GM12878 (cell line): ENCODE data around the gene AGAP1. TPM values are rescaled to one million over a fixed set of nuclear protein-coding genes. Genes with fewer than 3 reads are reported as not detected.

Experiments used
- ATAC-seq: fragments of 200-7000 bp; cut with Tn5 transposase; 3 replicates; pipeline ENCODE4 v1.9.1; 2020; ENCODE audit warnings: mild to moderate bottlenecking, moderate library complexity
- BruUV-seq: library from RNA; stranded (reverse); fragments of 400-500 nt; replicated peaks from 2 replicates; lab custom pipeline; 2021; lab: Mats Ljungman, UMichigan
- CTCF ChIA-PET: fragments of 300-600 bp; sonication (Branson Sonifier 250); formaldehyde crosslinking; extraction: SDS; loops from one replicate; lab custom pipeline; 2021; ENCODE audit warnings: inconsistent platforms; lab: Yijun Ruan, JAX
- POLR2A ChIA-PET: fragments of 350-600 bp; formaldehyde crosslinking; extraction: SDS; loops from one replicate; lab custom pipeline; 2021; ENCODE audit warnings: inconsistent platforms; lab: Charles Lee
- RAD21 ChIA-PET: fragments of 300-600 bp; sonication (Branson Sonifier 250); formaldehyde crosslinking; loops from one replicate; lab custom pipeline; 2023; ENCODE audit warnings: antibody characterized with exemption; ENCODE audit not compliant: unreplicated experiment; lab: Charles Lee
- SMC1A ChIA-PET: fragments of 300-600 bp; sonication (Branson Sonifier 250); formaldehyde crosslinking; loops from one replicate; lab custom pipeline; 2023; ENCODE audit not compliant: unreplicated experiment, uncharacterized antibody; lab: Charles Lee
- DNase-seq: peaks from one replicate; pipeline ENCODE4 v3.0.0-alpha.2; 2011; ENCODE audit warnings: low read depth, low spot score
- FAIRE-seq: peaks from 3 replicates; lab custom pipeline; 2011; peaks lifted over from hg19 to GRCh38; lab: Jason Lieb, UNC
- H2AFZ ChIP-seq: 2 replicates; pipeline ENCODE4 v1.6.0; 2011; ENCODE audit warnings: low read depth, low read length, control low read depth; ENCODE audit not compliant: control insufficient read depth
- H3K27ac ChIP-seq: 2 replicates; pipeline ENCODE4 v1.5.1; 2011; ENCODE audit warnings: control low read depth; ENCODE audit not compliant: control insufficient read depth, insufficient read depth
- H3K27me3 ChIP-seq, 2 experiments: replicated peaks in 1 of 2; 2 replicates each; pipeline versions ENCODE4 v1.6.0 to v1.6.1; 2011; ENCODE audit warnings: low read length in 1 of 2; ENCODE audit not compliant: control insufficient read depth in 2 of 2, insufficient read depth in 2 of 2
- H3K36me3 ChIP-seq, 2 experiments: 2 replicates each; pipeline ENCODE4 v1.5.1; 2011; ENCODE audit warnings: low read length in 1 of 2; ENCODE audit not compliant: control insufficient read depth in 2 of 2, insufficient read depth in 2 of 2
- H3K4me1 ChIP-seq: 2 replicates; pipeline ENCODE4 v1.6.1; 2011; ENCODE audit warnings: mild to moderate bottlenecking, low read length, moderate library complexity, mixed read lengths; ENCODE audit not compliant: control insufficient read depth, insufficient read depth
- H3K4me2 ChIP-seq: 2 replicates; pipeline ENCODE4 v1.6.0; 2011; ENCODE audit warnings: control low read depth; ENCODE audit not compliant: control insufficient read depth, insufficient read depth
- H3K4me3 ChIP-seq: fragments of 200-600 bp; sonication (generic); 2 replicates; pipeline ENCODE4 v1.5.1; 2016
- H3K79me2 ChIP-seq: 2 replicates; pipeline ENCODE4 v1.6.0; 2011; ENCODE audit warnings: low read length; ENCODE audit not compliant: control insufficient read depth, insufficient read depth
- H3K9ac ChIP-seq: 2 replicates; pipeline ENCODE4 v1.8.0; 2011; ENCODE audit warnings: low read length, control low read depth, mixed read lengths; ENCODE audit not compliant: control insufficient read depth, insufficient read depth
- H3K9me3 ChIP-seq: replicated peaks from 3 replicates; pipeline ENCODE4 v1.5.1; 2011; ENCODE audit warnings: mild to moderate bottlenecking, low read length; ENCODE audit not compliant: control insufficient read depth, insufficient read depth
- H4K20me1 ChIP-seq: 2 replicates; pipeline ENCODE4 v1.6.0; 2011; ENCODE audit not compliant: control insufficient read depth, insufficient read depth
- ATF3 ChIP-seq: IDR thresholded peaks from 2 replicates; pipeline ENCODE4 v1.6.1; 2011; ENCODE audit warnings: low read depth, mild to moderate bottlenecking, low read length, moderate library complexity, borderline replicate concordance; ENCODE audit errors: extremely low read depth
- BRCA1 ChIP-seq: IDR thresholded peaks from 2 replicates; pipeline ENCODE4 v1.6.1; 2011; ENCODE audit warnings: low read depth, low read length, improper control_type of control experiment
- CBX3 ChIP-seq: fragments of 200-600 bp; sonication (generic); IDR thresholded peaks from 2 replicates; pipeline ENCODE4 v1.6.1; 2016; ENCODE audit warnings: low read depth, borderline replicate concordance
- CEBPB ChIP-seq, 2 experiments: fragments of 150-350 bp in 1 of 2; IDR thresholded peaks; 2 replicates each; pipeline ENCODE4 v1.6.1; 2012 to 2014; ENCODE audit warnings: low read depth in 2 of 2, low read length in 2 of 2, borderline replicate concordance in 1 of 2, inconsistent platforms in 1 of 2
- CHD2 ChIP-seq: IDR thresholded peaks from 2 replicates; pipeline ENCODE4 v1.6.1; 2011; ENCODE audit warnings: low read depth, low read length, improper control_type of control experiment, borderline replicate concordance
- EP300 ChIP-seq, 2 experiments: fragments of 150-350 bp in 1 of 2; IDR thresholded peaks; 2 replicates each; pipeline ENCODE4 v1.6.1; 2011 to 2012; ENCODE audit warnings: low read depth in 2 of 2, low read length in 2 of 2, borderline replicate concordance in 1 of 2, improper control_type of control experiment in 1 of 2, inconsistent platforms in 1 of 2; ENCODE audit not compliant: control insufficient read depth in 1 of 2
- IRF3 ChIP-seq: fragments of 450-650 bp; IDR thresholded peaks from 2 replicates; pipeline ENCODE4 v1.6.1; 2014; ENCODE audit warnings: mild to moderate bottlenecking
- JUND ChIP-seq: IDR thresholded peaks from 2 replicates; pipeline ENCODE4 v1.6.1; 2012; ENCODE audit warnings: low read depth, mild to moderate bottlenecking, low read length, improper control_type of control experiment, moderate library complexity
- MYC ChIP-seq: IDR thresholded peaks from 2 replicates; pipeline ENCODE4 v1.6.1; 2011; ENCODE audit warnings: mild to moderate bottlenecking, low read length, moderate library complexity, inconsistent platforms; ENCODE audit not compliant: insufficient read depth, insufficient replicate concordance, insufficient read length, severe bottlenecking
- PBX3 ChIP-seq: IDR thresholded peaks from 2 replicates; pipeline ENCODE4 v1.6.1; 2011; ENCODE audit warnings: mild to moderate bottlenecking, low read depth, low read length, moderate library complexity; ENCODE audit not compliant: insufficient replicate concordance
- POLR2AphosphoS2 ChIP-seq: IDR thresholded peaks from 2 replicates; pipeline ENCODE4 v1.6.1; 2011; ENCODE audit warnings: low read depth, mild to moderate bottlenecking, low read length, improper control_type of control experiment, moderate library complexity
- SMARCA5 ChIP-seq: fragments of 450-650 bp; IDR thresholded peaks from 2 replicates; pipeline ENCODE4 v1.6.1; 2017; ENCODE audit warnings: mild to moderate bottlenecking
- SMC3 ChIP-seq: IDR thresholded peaks from 2 replicates; pipeline ENCODE4 v1.6.1; 2011; ENCODE audit warnings: low read length, improper control_type of control experiment, borderline replicate concordance
- SUZ12 ChIP-seq: fragments of 200-600 bp; sonication (generic); IDR thresholded peaks from one replicate; pipeline ENCODE4 v1.6.1; 2018; ENCODE audit warnings: antibody characterized with exemption, mild to moderate bottlenecking; ENCODE audit not compliant: unreplicated experiment
- USF2 ChIP-seq: IDR thresholded peaks from 2 replicates; pipeline ENCODE4 v1.6.1; 2011; ENCODE audit warnings: low read depth, low read length, improper control_type of control experiment, borderline replicate concordance
- YBX1 ChIP-seq: fragments of 450-650 bp; IDR thresholded peaks from 2 replicates; pipeline ENCODE4 v1.6.1; 2016; ENCODE audit warnings: antibody characterized with exemption
- ZNF207 ChIP-seq: fragments of 450-650 bp; IDR thresholded peaks from 2 replicates; pipeline ENCODE4 v1.6.1; 2014; ENCODE audit warnings: antibody characterized with exemption, mild to moderate bottlenecking, borderline replicate concordance
- ZNF384 ChIP-seq: IDR thresholded peaks from 2 replicates; pipeline ENCODE4 v1.6.1; 2012; ENCODE audit warnings: low read depth, mild to moderate bottlenecking, low read length, improper control_type of control experiment, borderline replicate concordance
- ZSCAN29 ChIP-seq: fragments of 450-650 bp; IDR thresholded peaks from 2 replicates; pipeline ENCODE4 v1.6.1; 2017; ENCODE audit warnings: mild to moderate bottlenecking, moderate library complexity
- WGBS: methylation state at CpG from one replicate; pipeline ENCODE4 v1.1.6; 2016; ENCODE audit warnings: low lambda C conversion rate; ENCODE audit not compliant: insufficient replicate concordance, insufficient coverage; ENCODE audit errors: missing lambda C conversion rate; 5-methylcytosine and 5-hydroxymethylcytosine counted together
- in situ Hi-C: fragments of 300-500 bp; cut with MboI; formaldehyde crosslinking; loops from 9 replicates; pipeline ENCODE4 v1.14.3; 2018; ENCODE audit warnings: mixed read lengths
- intact Hi-C: fragments of 100-400 bp; cut with micrococcal nuclease; formaldehyde crosslinking; loops from one replicate; pipeline ENCODE4 v1.14.2; 2022; ENCODE audit not compliant: unreplicated experiment
- polyA plus RNA-seq, 11 experiments: library from polyadenylated mRNA; depleted of rRNA in 4 of 11; unstranded in 6 of 11; stranded (reverse) in 5 of 11; fragments of >200 nt; fragmentation: Nextera tagmentation in 4 of 11; fragmentation: Illumina TruSeq in 1 of 11; extraction: Ambion mirVana in 4 of 11; extraction: Trizol in 1 of 11; gene quantifications; 1 replicate in 1 of 11; 2 replicates in 10 of 11; pipeline versions ENCODE4 v1.2.1 to v1.2.3, GENCODE V29; 2011 to 2016; ENCODE audit warnings: inconsistent platforms in 2 of 11, missing spikeins in 2 of 11, low read depth in 1 of 11
- total RNA-seq, 4 experiments: library from RNA; depleted of rRNA in 3 of 4; stranded (reverse); fragments of >200 nt in 3 of 4; fragmentation: Illumina TruSeq in 1 of 4; extraction: Trizol in 1 of 4; gene quantifications; 2 replicates each; pipeline versions ENCODE4 v1.2.1 to v1.2.3, GENCODE V29; 2013 to 2021

The AGAP1 gene
- total and polyA plus RNA-seq, 10 of the 15 experiments (the other 5 are each of a cell fraction or from before 2014, with no cell fraction given) = 0.05 to 0.15 (median 0.06) TPM; not detected in 7

- TF ChIP-seq MYC (no peak), BRCA1 (no peak), ATF3 (no peak), CBX3 (no peak), SUZ12 (no peak), YBX1 (no peak), IRF3 (no peak), ZSCAN29 (no peak), EP300 (IDR thresholded peaks at IDR 0.05; ENCODE audit: borderline replicate concordance in 1 of 2, control insufficient read depth in 1 of 2, low read depth in 2 of 2, low read length in 2 of 2) (no peak), POLR2AphosphoS2 (no peak)
Observed at GRCh38 chr2:235749121-235749770, 255.4 kb downstream of the AGAP1 start (continued).

GRCh38 chr2:235749771-235750160, 255.9 kb downstream of the AGAP1 start:
- H3K9ac ChIP-seq = no peak overlapping the region
- H4K20me1 ChIP-seq = no peaks in the 10 kb centered on the region
- no peak overlapping the region for H3K4me3 ChIP-seq
- H2AFZ ChIP-seq = no peak overlapping the region
- FAIRE-seq (no peak), ATAC-seq (no peak), DNase-seq (no peak)
- RAD21 ChIA-PET = no interaction called here
- no peaks in the 10 kb centered on the region for H3K79me2 ChIP-seq
- H3K9me3 ChIP-seq = no peaks in the 10 kb centered on the region
- intact Hi-C loops = loop anchor here (5.0 kb wide), 1 partner anchor 1197 kb away; no protein-coding TSS in a partner anchor
- peaks cover 0 to 1% of the 10 kb centered on the region in 2 experiments; a peak in 2 of 4 replicates for H3K27me3 ChIP-seq
- no peak for TF ChIP-seq USF2
- TF ChIP-seq CHD2 = no peak
- no peak for TF ChIP-seq JUND
- no peak for TF ChIP-seq ZNF384
- TF ChIP-seq SUZ12 = no peak
- no peak for TF ChIP-seq PBX3
- no peak for TF ChIP-seq SMC3
- no peak for TF ChIP-seq SMARCA5
- TF ChIP-seq ZNF207 = no peak
- no peak for TF ChIP-seq CEBPB (IDR thresholded peaks at IDR 0.05; ENCODE audit: borderline replicate concordance in 1 of 2, low read depth in 2 of 2, low read length in 2 of 2)
- 37% methylated on average over 3 of the region's 3 CpGs for whole genome bisulfite sequencing
- no peak overlapping the region for H3K27ac ChIP-seq
- no peaks in the 10 kb centered on the region for H3K36me3 ChIP-seq
- SMC1A ChIA-PET = no interaction called here
- CTCF ChIA-PET = no interaction called here
- H3K4me1 ChIP-seq = no peaks in the 10 kb centered on the region
- in situ Hi-C loops = loop anchor here (5.0 to 10.0 kb wide), 3 partner anchors 157 to 1195 kb away; no protein-coding TSS in a partner anchor
- H3K4me2 ChIP-seq = no peak overlapping the region
- no TSS peak for BruUV-seq
- POLR2A ChIA-PET = no interaction called here
